ENCODE data around the gene EAF2.
"Not testable (repeated sequence)": the region's sequence is repeated elsewhere in the genome, so short reads cannot be mapped to it uniquely, and the experiment has no call there.

The EAF2 gene

GRCh38 chr3:121834671-121835464 lies at the start of gene EAF2, which contains the start of gene IQCB1:
Gene EAF2, plus strand, starts transcription at chr3:121835209. Its CDS starts 77 bp downstream, at chr3:121835286.
Gene IQCB1, minus strand, starts transcription at chr3:121835060. Its CDS starts 6,100 bp downstream, at chr3:121828960.
- DNase-seq = peak; percentile 76 to 93

GRCh38 chr3:121786485-121786884 lies 48.5 kb upstream of the EAF2 start:
- DNase-seq = no peak

- no peak for DNase-seq
Observed at GRCh38 chr3:121793078-121793477, 41.9 kb upstream of the EAF2 start.

GRCh38 chr3:121794264-121794983 lies 40.6 kb upstream of the EAF2 start:
- no peak for DNase-seq

- no peak for DNase-seq
Observed at GRCh38 chr3:121796970-121797369, 38.0 kb upstream of the EAF2 start.

- DNase-seq = no peak
Observed at GRCh38 chr3:121800906-121801305, 34.1 kb upstream of the EAF2 start.

- DNase-seq = no peak
Observed at GRCh38 chr3:121803771-121804320, 31.2 kb upstream of the EAF2 start.

GRCh38 chr3:121809249-121809648 lies 25.8 kb upstream of the EAF2 start:
- no peak for DNase-seq

GRCh38 chr3:121817753-121818152 lies 17.3 kb upstream of the EAF2 start:
- DNase-seq = no peak

GRCh38 chr3:121818578-121818977 lies 16.4 kb upstream of the EAF2 start:
- DNase-seq = no peak

- DNase-seq = no peak
Observed at GRCh38 chr3:121819236-121819635, 15.8 kb upstream of the EAF2 start.

GRCh38 chr3:121821421-121822199 lies 13.4 kb upstream of the EAF2 start:
- DNase-seq = no peak

GRCh38 chr3:121822973-121823372 lies 12.0 kb upstream of the EAF2 start:
- no peak for DNase-seq

- no peak for DNase-seq
Observed at GRCh38 chr3:121834157-121834670, 795 bp upstream of the EAF2 start.

- no peak for DNase-seq
Observed at GRCh38 chr3:121835465-121835801, 424 bp downstream of the EAF2 start.

- peak in 1 of 2 donors; percentile 62 for DNase-seq
Observed at GRCh38 chr3:121836064-121836463, 1.1 kb downstream of the EAF2 start.

GRCh38 chr3:121836481-121836880 lies 1.5 kb downstream of the EAF2 start:
- peak in 1 of 2 donors; percentile 21 for DNase-seq

GRCh38 chr3:121839962-121840361 lies 5.0 kb downstream of the EAF2 start:
- no peak for DNase-seq

- DNase-seq = no peak
Observed at GRCh38 chr3:121844892-121845291, 9.9 kb downstream of the EAF2 start.

- DNase-seq = no peak
Observed at GRCh38 chr3:121852256-121852655, 17.2 kb downstream of the EAF2 start.

- no peak for DNase-seq
Observed at GRCh38 chr3:121855555-121855954, 20.5 kb downstream of the EAF2 start.

- not testable (repeated sequence) for DNase-seq
Observed at GRCh38 chr3:121857778-121858177, 22.8 kb downstream of the EAF2 start.

- not testable (repeated sequence) for DNase-seq
Observed at GRCh38 chr3:121863247-121863646, 28.2 kb downstream of the EAF2 start.

Data from bone marrow (tissue), 2 donors.